Transverse colon (tissue), 4 donors: ENCODE data around the gene SYCP2.

Experiments used
- EP300 ChIP-seq: sonication (generic); formaldehyde crosslinking; IDR thresholded peaks from one replicate; pipeline ENCODE4 v1.6.1; 2017; ENCODE audit warnings: antibody characterized with exemption, low read depth
- POLR2A ChIP-seq: fragments of 450-650 bp; IDR thresholded peaks from one replicate; pipeline ENCODE4 v1.6.1; 2016; ENCODE audit warnings: antibody characterized with exemption, mild to moderate bottlenecking, moderate library complexity
- POLR2AphosphoS5 ChIP-seq, 3 donors: sonication (generic); formaldehyde crosslinking; IDR thresholded peaks; one replicate each; pipeline ENCODE4 v1.6.1; 2016; ENCODE audit warnings: antibody characterized with exemption in 3 of 3
- TF ChIP-seq, protein P1 (sequence below), 5 experiments: fragments of 200-600 bp in 3 of 5; fragments of 450-650 bp in 2 of 5; sonication (generic) in 3 of 5; IDR thresholded peaks; 1 replicate in 2 of 5; 2 replicates in 3 of 5; pipeline ENCODE4 v1.5.1; 2016 to 2017; ENCODE audit warnings: antibody characterized with exemption in 5 of 5, inconsistent platforms in 3 of 5, mild to moderate bottlenecking in 2 of 5, moderate library complexity in 1 of 5

DNA sequence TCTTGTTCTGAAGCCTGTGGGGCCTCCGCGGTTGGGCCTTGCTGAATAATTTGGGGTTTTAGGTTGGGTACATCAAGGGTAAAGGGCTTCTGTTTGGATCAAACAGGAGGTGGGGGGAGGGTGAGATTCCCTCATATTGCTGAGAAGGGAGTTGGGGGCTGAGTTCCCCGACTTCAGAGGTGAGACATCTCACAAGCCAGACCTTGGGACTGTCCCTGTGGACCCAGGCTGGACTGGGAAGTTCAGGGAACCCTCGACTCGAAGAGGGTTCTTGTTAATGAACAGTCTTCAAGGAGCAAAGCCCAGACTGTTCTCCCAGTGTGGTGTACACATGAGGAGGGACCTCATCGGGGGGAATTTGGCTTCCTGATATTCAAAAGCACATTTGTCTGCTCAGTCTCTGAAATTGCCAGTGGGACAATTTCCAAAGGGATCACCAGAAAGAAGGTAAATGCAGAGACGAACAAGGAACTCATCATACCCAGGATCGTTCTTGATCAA, 118.5 kb downstream of the SYCP2 start:
- TF ChIP-seq, protein P1, sequence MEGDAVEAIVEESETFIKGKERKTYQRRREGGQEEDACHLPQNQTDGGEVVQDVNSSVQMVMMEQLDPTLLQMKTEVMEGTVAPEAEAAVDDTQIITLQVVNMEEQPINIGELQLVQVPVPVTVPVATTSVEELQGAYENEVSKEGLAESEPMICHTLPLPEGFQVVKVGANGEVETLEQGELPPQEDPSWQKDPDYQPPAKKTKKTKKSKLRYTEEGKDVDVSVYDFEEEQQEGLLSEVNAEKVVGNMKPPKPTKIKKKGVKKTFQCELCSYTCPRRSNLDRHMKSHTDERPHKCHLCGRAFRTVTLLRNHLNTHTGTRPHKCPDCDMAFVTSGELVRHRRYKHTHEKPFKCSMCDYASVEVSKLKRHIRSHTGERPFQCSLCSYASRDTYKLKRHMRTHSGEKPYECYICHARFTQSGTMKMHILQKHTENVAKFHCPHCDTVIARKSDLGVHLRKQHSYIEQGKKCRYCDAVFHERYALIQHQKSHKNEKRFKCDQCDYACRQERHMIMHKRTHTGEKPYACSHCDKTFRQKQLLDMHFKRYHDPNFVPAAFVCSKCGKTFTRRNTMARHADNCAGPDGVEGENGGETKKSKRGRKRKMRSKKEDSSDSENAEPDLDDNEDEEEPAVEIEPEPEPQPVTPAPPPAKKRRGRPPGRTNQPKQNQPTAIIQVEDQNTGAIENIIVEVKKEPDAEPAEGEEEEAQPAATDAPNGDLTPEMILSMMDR (IDR thresholded peaks at IDR 0.05): no peak
- TF ChIP-seq POLR2A (no peak), POLR2AphosphoS5 (IDR thresholded peaks at IDR 0.05) (no peak), EP300 (no peak)
